AG09319 (cell line): ENCODE data around the gene ARHGAP26.

ENCODE experiments used
- DNase-seq: peaks from one replicate; pipeline ENCODE4 v3.0.0-alpha.2; 2010; ENCODE audit warnings: low read depth; ENCODE audit errors: extremely low read depth
- TF ChIP-seq, protein P1 (sequence below): IDR thresholded peaks from 2 replicates; pipeline ENCODE4 v1.5.1; 2011; ENCODE audit warnings: low read depth, mild to moderate bottlenecking, inconsistent platforms, low read length, moderate library complexity

The ARHGAP26 gene

DNA sequence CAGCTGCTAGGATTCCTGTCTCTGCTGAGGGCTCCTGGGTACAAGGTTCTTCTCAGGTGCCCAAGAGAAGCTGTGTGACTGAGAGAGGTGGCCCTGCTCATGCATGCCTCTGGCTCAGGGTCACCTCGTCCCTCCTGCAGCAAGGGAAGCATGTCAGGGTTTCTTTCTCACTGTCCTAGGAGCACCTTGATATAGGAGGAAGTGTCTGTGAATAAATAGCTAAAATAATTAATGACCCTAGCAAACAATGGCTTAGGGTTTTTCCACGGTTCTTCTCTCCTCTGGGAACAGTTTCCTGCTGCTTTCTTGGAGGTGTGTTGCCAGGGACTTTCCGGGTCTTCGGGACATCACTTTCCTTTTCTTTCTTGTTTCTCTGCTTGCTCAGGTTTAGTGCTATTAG lies 87.2 kb downstream of the ARHGAP26 start:
- DNase-seq = no peak
- TF ChIP-seq, protein P1, sequence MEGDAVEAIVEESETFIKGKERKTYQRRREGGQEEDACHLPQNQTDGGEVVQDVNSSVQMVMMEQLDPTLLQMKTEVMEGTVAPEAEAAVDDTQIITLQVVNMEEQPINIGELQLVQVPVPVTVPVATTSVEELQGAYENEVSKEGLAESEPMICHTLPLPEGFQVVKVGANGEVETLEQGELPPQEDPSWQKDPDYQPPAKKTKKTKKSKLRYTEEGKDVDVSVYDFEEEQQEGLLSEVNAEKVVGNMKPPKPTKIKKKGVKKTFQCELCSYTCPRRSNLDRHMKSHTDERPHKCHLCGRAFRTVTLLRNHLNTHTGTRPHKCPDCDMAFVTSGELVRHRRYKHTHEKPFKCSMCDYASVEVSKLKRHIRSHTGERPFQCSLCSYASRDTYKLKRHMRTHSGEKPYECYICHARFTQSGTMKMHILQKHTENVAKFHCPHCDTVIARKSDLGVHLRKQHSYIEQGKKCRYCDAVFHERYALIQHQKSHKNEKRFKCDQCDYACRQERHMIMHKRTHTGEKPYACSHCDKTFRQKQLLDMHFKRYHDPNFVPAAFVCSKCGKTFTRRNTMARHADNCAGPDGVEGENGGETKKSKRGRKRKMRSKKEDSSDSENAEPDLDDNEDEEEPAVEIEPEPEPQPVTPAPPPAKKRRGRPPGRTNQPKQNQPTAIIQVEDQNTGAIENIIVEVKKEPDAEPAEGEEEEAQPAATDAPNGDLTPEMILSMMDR = no peak

DNA sequence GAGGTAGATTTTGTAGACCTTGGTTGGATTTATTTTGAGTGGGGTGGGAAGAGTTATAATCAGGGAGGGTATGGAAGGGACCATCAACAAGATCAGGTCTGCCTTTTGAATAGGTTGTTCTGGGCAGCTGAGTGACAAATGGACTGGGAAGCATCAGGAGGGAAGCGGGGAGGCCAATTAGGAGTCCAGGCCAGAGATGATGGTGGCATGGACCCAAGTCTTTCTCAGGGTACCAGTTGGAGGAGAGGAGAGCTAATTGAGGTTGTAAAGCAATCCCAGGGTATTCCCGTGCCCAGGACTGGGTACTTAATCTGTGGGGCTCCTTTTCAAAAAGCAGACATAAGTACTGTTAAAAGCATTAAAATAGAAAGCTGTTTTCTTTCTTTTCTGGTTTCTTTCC lies 88.9 kb downstream of the ARHGAP26 start:
- no peak for DNase-seq
- TF ChIP-seq, protein P1 = no peak

DNA sequence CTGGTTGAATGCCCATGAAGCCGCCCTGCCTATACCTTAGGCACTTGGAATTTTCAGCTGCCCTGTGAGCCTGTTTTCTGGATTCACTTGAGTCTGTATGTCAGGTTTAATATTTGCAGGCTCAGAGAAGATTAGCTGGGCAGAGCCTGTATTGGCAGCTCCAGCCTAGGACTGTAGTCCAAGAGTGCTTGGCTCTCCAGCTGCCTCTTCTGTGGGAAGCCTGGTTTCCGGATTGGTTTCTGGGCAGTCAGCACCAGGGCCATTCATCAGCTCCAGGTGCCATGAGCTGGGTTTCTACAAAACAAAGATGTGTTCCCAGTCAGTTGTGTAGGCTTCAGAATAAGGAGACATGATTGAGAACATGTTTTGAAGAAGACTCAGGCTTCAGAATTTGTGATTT lies 90.1 kb downstream of the ARHGAP26 start:
- DNase-seq = no peak

DNA sequence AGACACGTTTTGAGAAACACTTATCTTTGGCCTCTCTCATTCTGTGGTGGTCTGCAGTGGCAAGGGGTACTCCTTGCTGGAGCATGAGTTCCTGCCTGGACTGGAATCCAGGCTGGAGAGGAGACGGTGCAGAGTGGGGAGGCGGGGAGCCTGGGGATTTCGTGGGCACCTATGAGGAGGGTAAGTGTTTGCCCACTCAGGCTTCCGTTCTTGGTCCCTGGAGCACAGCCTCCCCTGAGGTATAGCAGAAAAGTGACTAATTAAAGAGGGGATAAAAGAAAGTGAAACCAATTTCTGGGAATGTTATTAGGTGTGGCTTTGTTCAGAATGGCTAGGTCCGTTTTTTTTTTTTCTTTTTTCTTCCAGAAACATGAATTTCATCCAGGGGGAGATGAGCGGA lies 90.8 kb downstream of the ARHGAP26 start:
- TF ChIP-seq, protein P1 = no peak

More for the DNA sequence above, 90.1 kb downstream of the ARHGAP26 start:
- TF ChIP-seq, protein P1 = no peak

GRCh38 chr5:142862594-142862993 lies 92.4 kb downstream of the ARHGAP26 start:
- no peak for DNase-seq
- TF ChIP-seq, protein P1 = no peak

More for the DNA sequence above, 90.8 kb downstream of the ARHGAP26 start:
- no peak for DNase-seq

DNA sequence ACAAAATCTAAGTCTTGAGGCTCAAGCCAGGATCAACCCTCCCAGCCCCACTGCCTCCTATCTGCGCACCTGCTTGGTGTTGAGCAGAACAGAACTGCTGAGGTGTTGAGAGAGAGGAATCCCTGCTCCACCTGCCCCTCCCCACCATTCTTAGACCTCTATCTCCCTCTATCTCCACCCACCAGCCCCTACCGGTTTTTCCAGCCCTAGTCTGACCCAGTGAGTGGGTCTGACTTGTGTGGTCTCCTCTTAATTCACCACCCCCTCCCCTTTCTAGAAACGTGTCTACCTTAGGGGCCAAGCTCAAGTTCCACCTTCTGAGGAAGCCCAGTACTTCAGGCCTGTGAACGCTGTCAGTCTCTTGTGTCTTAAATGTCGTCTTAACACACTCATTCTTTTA lies 93.7 kb downstream of the ARHGAP26 start:
- no peak for DNase-seq
- TF ChIP-seq, protein P1 = no peak

DNA sequence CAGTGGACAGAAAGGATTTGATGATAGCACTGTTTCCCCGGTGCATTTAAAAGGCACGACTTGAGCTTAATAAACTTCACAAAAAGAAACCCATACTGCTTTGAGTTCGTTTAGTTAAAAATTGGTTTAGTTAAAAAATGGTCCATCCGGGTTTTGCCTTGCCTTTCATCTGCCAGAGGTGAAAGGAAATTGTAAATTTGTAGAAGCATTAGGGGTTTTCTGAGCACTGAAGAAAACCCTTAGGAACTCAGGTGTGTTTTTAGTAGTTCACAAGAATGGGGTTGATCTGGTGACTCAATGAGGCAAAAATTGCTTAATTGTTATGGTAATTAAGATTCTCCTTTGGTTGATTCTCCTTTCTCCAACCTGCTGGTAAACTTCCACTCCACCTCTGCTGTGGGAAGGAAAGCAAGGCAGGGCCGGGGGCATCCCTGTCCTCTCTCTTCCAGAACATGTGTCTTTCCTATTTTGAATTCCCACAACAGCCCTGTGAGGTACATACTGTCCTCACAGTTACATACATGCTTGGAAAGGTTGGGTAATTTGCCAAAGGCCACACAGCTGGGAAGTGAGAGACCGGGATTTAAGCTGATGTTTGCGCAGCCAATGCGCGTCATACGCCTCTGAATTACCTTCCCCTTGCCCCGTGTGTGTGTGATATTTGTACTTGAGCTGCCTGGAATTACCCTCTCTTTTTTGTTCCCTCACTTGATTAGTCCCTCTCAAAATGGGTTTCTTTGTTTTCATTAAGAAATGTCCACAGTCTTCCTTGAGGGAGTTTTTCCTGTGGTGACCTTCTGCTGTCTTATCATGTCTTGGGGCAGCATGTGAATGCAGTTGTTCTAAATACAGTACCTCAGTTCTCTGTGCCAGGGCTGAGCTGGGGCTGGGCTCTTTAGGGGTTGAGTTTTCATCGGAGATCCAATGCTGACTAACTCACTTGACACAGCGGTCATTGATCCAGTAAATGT lies 94.4 kb downstream of the ARHGAP26 start:
- TF ChIP-seq, protein P1 = no peak
- DNase-seq = no peak
